Right lobe of liver (tissue), 6 donors: ENCODE data around the gene MAPKAP1. TPM values are rescaled to one million over a fixed set of nuclear protein-coding genes. Genes with fewer than 3 reads are reported as not detected.

Experiments
- ATAC-seq, 4 donors: fragments of 200-7000 bp; cut with Tn5 transposase; one replicate each; pipeline ENCODE4 v1.9.1; 2020; ENCODE audit warnings: mild to moderate bottlenecking in 4 of 4, moderate library complexity in 4 of 4
- DNase-seq, 3 donors: peaks; one replicate each; pipeline ENCODE4 v3.0.0-alpha.2; 2020
- H3K27ac ChIP-seq, 3 donors: fragments of 200-600 bp; one replicate each; pipeline ENCODE4 v1.8.0; 2022
- H3K27me3 ChIP-seq, 2 donors: fragments of 200-600 bp; one replicate each; pipeline ENCODE4 v1.8.0; 2022
- H3K36me3 ChIP-seq, 4 donors: fragments of 200-600 bp; sonication (generic) in 1 of 4; one replicate each; pipeline versions ENCODE4 v1.5.1 to v1.8.0; 2017 to 2022; ENCODE audit warnings: control low read depth in 1 of 4
- H3K4me1 ChIP-seq, 4 donors: fragments of 200-600 bp; sonication (generic) in 1 of 4; one replicate each; pipeline versions ENCODE4 v1.5.1 to v1.8.0; 2017 to 2022; ENCODE audit warnings: control low read depth in 1 of 4
- H3K4me3 ChIP-seq, 3 donors: fragments of 200-600 bp; one replicate each; pipeline ENCODE4 v1.8.0; 2022
- H3K9me3 ChIP-seq, 4 donors: fragments of 200-600 bp; sonication (generic) in 1 of 4; one replicate each; pipeline versions ENCODE4 v1.5.1 to v1.8.0; 2017 to 2022; ENCODE audit warnings: control low read depth in 1 of 4
- POLR2A ChIP-seq: fragments of 450-650 bp; IDR thresholded peaks from one replicate; pipeline ENCODE4 v1.6.1; 2017; ENCODE audit warnings: antibody characterized with exemption, mild to moderate bottlenecking
- WGBS: methylation state at CpG from one replicate; pipeline ENCODE4 v1.1.6; 2018; ENCODE audit warnings: low coverage, low lambda C conversion rate; ENCODE audit not compliant: insufficient coverage; ENCODE audit errors: missing lambda C conversion rate; 5-methylcytosine and 5-hydroxymethylcytosine counted together
- intact Hi-C, 2 donors: fragments of 100-400 bp; cut with DNase I; formaldehyde crosslinking; loops; one replicate each; pipeline versions ENCODE4 v1.11.2 to v1.14.1; 2022
- total RNA-seq, 6 experiments: library from RNA; depleted of rRNA in 2 of 6; stranded (reverse); fragments of >200 nt in 2 of 6; fragmentation: NEBNext Ultra II Directional in 3 of 6; extraction: Animal tissue kit (Norgen Biotek cat#: 25700) in 3 of 6; gene quantifications; one replicate each; pipeline versions ENCODE4 v1.1.0 to v1.2.4, GENCODE V29; 2016 to 2023
- TF ChIP-seq, protein P1 (sequence below), 4 donors: fragments of 200-600 bp in 3 of 4; fragments of 450-650 bp in 1 of 4; IDR thresholded peaks; one replicate each; pipeline versions ENCODE4 v1.5.1 to v1.8.0; 2016 to 2022; ENCODE audit warnings: antibody characterized with exemption in 4 of 4, mild to moderate bottlenecking in 2 of 4
- donor health status: DM: no; HTN: yes; CAD: no.
- donor health status: DM: no; HTN: no; CAD: no.
- donor health status: DM: no; HTN: no; CAD: no.
- donor health status: DM: no; HTN: yes; CAD: no.
- donor health status: DM: no; HTN: yes; CAD: no.

Gene MAPKAP1
- total RNA-seq, 6 experiments from 2014 or later, result 29.6 to 53.2 (median 48.3) TPM

DNA sequence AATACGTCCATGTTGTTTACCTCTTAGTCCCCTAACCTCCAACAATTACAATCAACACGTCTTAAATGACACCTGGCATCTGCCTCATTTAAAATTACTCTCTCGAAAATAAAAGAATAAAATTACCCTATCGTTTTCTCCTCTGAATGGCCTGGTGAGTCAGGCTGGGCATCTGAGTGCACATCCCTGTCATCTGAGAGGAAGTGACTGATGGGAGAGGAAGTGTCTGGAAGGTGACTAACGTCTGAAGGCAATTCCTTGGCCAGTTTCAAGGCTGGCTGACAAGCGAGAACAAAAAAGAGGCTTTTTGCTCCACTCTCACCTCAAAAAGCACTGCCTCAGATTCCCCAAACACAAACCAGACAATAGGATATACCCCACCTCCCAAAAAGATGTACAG, 57.7 kb downstream of the MAPKAP1 start:
- intact Hi-C loops, result no loop called here
- H3K9me3 ChIP-seq, result no peaks in the 10 kb centered on the region
- TF ChIP-seq POLR2A, result no peak
- TF ChIP-seq, protein P1, sequence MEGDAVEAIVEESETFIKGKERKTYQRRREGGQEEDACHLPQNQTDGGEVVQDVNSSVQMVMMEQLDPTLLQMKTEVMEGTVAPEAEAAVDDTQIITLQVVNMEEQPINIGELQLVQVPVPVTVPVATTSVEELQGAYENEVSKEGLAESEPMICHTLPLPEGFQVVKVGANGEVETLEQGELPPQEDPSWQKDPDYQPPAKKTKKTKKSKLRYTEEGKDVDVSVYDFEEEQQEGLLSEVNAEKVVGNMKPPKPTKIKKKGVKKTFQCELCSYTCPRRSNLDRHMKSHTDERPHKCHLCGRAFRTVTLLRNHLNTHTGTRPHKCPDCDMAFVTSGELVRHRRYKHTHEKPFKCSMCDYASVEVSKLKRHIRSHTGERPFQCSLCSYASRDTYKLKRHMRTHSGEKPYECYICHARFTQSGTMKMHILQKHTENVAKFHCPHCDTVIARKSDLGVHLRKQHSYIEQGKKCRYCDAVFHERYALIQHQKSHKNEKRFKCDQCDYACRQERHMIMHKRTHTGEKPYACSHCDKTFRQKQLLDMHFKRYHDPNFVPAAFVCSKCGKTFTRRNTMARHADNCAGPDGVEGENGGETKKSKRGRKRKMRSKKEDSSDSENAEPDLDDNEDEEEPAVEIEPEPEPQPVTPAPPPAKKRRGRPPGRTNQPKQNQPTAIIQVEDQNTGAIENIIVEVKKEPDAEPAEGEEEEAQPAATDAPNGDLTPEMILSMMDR (IDR thresholded peaks at IDR 0.05), result no peak
- H3K4me1 ChIP-seq, result no peaks in the 10 kb centered on the region
- no peaks in the 10 kb centered on the region for H3K36me3 ChIP-seq
- H3K4me3 ChIP-seq, result no peak overlapping the region
- DNase-seq (peak in 1 of 3 donors; percentile 24), ATAC-seq (peak; percentile 55 to 85 (median 80))
- WGBS, result 50% methylated on average over 6 of the region's 6 CpGs
- H3K27ac ChIP-seq, result peak overlapping the region in 1 of 3 donors; percentile 41
- no peaks in the 10 kb centered on the region for H3K27me3 ChIP-seq

DNA sequence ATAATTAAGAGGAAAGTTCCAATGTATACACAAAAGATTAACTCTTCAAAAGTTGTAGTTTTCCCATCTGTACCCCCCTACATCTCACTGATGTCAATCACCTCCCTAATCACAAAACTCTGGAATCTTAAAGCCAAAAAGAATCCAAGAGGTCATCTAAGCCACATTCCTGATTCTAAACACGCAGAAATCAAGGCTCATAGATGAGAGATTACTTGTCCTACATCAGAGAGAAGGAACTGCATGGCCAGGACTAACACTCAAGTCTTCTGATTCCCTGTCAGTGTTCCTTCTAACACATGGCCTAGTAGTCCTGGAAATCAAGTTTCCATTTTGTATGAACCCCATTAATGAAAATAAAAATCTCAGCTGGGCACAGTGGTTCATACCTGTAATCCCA, 58.7 kb downstream of the MAPKAP1 start:
- Histone ChIP-seq H3K4me1 (no peaks in the 10 kb centered on the region), H3K36me3 (no peaks in the 10 kb centered on the region)
- ATAC-seq, result no peak

DNA sequence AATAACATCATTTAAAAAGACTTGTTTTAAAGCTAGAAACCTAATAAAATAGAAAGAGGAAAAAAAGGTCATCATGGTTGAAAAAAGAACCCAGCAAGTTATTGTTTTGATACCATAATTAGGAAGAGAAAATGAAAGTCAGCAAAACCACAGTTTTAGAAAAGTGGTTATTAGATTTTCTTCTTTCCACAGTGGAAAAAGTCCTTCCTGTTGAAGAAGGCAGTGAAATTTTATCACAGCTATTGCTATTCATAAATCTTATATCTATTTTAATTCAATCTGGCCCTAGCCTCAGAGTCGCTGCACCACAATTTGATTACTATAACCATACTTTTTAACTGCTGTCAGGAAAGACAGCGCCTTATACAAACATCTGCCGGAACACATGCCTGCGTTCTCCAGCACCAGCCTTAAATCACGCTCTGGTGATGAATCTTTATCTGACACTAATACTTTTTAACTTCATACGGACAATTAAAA, 60.3 kb downstream of the MAPKAP1 start:
- Histone ChIP-seq H3K36me3 (no peaks in the 10 kb centered on the region), H3K4me1 (no peaks in the 10 kb centered on the region), H3K9me3 (no peaks in the 10 kb centered on the region), H3K4me3 (no peak overlapping the region), H3K27me3 (no peaks in the 10 kb centered on the region), H3K27ac (peak overlapping the region; percentile 2 to 28 (median 4))
- 32% methylated on average over 6 of the region's 6 CpGs for WGBS
- ATAC-seq (peak in 1 of 4 donors; percentile 23), DNase-seq (no peak)
- TF ChIP-seq, protein P1 (IDR thresholded peaks at IDR 0.05), result no peak
- TF ChIP-seq POLR2A, result no peak
- intact Hi-C loops, result no loop called here

More for the DNA sequence above, 58.7 kb downstream of the MAPKAP1 start:
- H3K9me3 ChIP-seq, result no peaks in the 10 kb centered on the region
- H3K27ac ChIP-seq, result no peak overlapping the region
- 78% methylated on average over 1 of the region's 1 CpG for WGBS
- no peak overlapping the region for H3K4me3 ChIP-seq
- no peak for DNase-seq
- no peak for TF ChIP-seq POLR2A
- TF ChIP-seq, protein P1 (IDR thresholded peaks at IDR 0.05), result no peak
- intact Hi-C loops, result no loop called here
- H3K27me3 ChIP-seq, result no peaks in the 10 kb centered on the region

DNA sequence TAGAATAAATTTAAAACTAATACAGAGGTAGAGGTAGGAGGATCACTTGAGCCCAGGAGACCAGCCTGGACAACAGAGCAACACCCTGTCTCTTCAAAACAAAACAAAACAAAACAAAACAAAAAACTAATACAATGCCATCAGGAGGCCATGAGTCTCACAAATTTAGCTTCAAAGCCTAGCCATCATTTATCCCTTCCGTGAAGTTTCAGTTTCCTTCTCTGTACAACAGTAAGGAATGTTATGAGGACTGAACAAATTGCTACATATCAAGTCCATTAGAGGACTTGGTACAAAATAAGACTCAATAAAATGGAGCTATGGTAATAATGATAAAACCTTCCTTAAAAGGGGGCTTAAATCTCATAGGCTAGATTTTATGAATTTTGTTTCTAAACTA, 60.8 kb downstream of the MAPKAP1 start:
- H3K27ac ChIP-seq, result peak overlapping the region in 2 of 3 donors; percentile 2 to 28
- no peak for DNase-seq
- no peaks in the 10 kb centered on the region for H3K9me3 ChIP-seq
- intact Hi-C loops, result no loop called here
- WGBS, result 45% methylated on average over 1 of the region's 1 CpG
- H3K4me1 ChIP-seq, result no peaks in the 10 kb centered on the region
- H3K36me3 ChIP-seq, result no peaks in the 10 kb centered on the region
- TF ChIP-seq, protein P1 (IDR thresholded peaks at IDR 0.05), result no peak
- no peak for TF ChIP-seq POLR2A
- H3K4me3 ChIP-seq, result no peak overlapping the region
- ATAC-seq, result peak in 2 of 4 donors; percentile 10 to 45
- H3K27me3 ChIP-seq, result no peaks in the 10 kb centered on the region
